Central memory CD4-positive, alpha-beta T cell (primary cell): ENCODE data around the gene PTPN11.
"Not testable (repeated sequence)": the region's sequence is repeated elsewhere in the genome, so short reads cannot be mapped to it uniquely, and the experiment has no call there.

ENCODE experiments used
- DNase-seq: peaks from one replicate; pipeline ENCODE4 v3.0.0; 2022

PTPN11 gene

GRCh38 chr12:112450725-112451124 lies 32.0 kb downstream of the PTPN11 start:
- DNase-seq = no peak

GRCh38 chr12:112456029-112456428 lies 37.3 kb downstream of the PTPN11 start:
- DNase-seq = no peak

GRCh38 chr12:112457142-112457541 lies 38.4 kb downstream of the PTPN11 start:
- not testable (repeated sequence) for DNase-seq

GRCh38 chr12:112458330-112458729 lies 39.6 kb downstream of the PTPN11 start:
- DNase-seq = no peak

- no peak for DNase-seq
Observed at GRCh38 chr12:112458751-112459150, 40.0 kb downstream of the PTPN11 start.

GRCh38 chr12:112463478-112463877 lies 44.7 kb downstream of the PTPN11 start:
- DNase-seq = no peak

- no peak for DNase-seq
Observed at GRCh38 chr12:112464605-112465004, 45.9 kb downstream of the PTPN11 start.

GRCh38 chr12:112466011-112466422 lies 47.3 kb downstream of the PTPN11 start:
- DNase-seq = no peak

- no peak for DNase-seq
Observed at GRCh38 chr12:112466835-112467234, 48.1 kb downstream of the PTPN11 start.

GRCh38 chr12:112468046-112468445 lies 49.3 kb downstream of the PTPN11 start:
- DNase-seq = no peak

- DNase-seq = no peak
Observed at GRCh38 chr12:112473056-112473455, 54.3 kb downstream of the PTPN11 start.

- DNase-seq = no peak
Observed at GRCh38 chr12:112479413-112479812, 60.7 kb downstream of the PTPN11 start.

GRCh38 chr12:112480931-112481330 lies 62.2 kb downstream of the PTPN11 start:
- no peak for DNase-seq

- no peak for DNase-seq
Observed at GRCh38 chr12:112482733-112483132, 64.0 kb downstream of the PTPN11 start.

- no peak for DNase-seq
Observed at GRCh38 chr12:112486361-112486760, 67.6 kb downstream of the PTPN11 start.

GRCh38 chr12:112488257-112488876 lies 69.6 kb downstream of the PTPN11 start:
- no peak for DNase-seq

GRCh38 chr12:112489456-112489855 lies 70.7 kb downstream of the PTPN11 start:
- no peak for DNase-seq

- DNase-seq = no peak
Observed at GRCh38 chr12:112496496-112496895, 77.7 kb downstream of the PTPN11 start.

GRCh38 chr12:112498580-112498979 lies 79.8 kb downstream of the PTPN11 start:
- no peak for DNase-seq

GRCh38 chr12:112503512-112503911 lies 84.8 kb downstream of the PTPN11 start:
- no peak for DNase-seq

- no peak for DNase-seq
Observed at GRCh38 chr12:112506513-112507166, 87.9 kb downstream of the PTPN11 start.

GRCh38 chr12:112513471-112513870 lies 94.7 kb downstream of the PTPN11 start:
- no peak for DNase-seq

- DNase-seq = no peak
Observed at GRCh38 chr12:112514456-112514855, 95.7 kb downstream of the PTPN11 start.

GRCh38 chr12:112514926-112515642 lies 96.3 kb downstream of the PTPN11 start:
- no peak for DNase-seq
